ENCODE results near the gene CRBN.

Gene CRBN

GRCh38 chr3:3160826-3161225 is 18.7 kb downstream of the CRBN start:
- peaks cover 76% of the 10 kb centered on the region for H3K36me3 ChIP-seq (ENCODE audit: low read depth)
- no peak for ATAC-seq (ENCODE audit: low read depth)
- no peak for TF ChIP-seq CTCF (IDR thresholded peaks at IDR 0.05; ENCODE audit: poor library complexity, severe bottlenecking)

GRCh38 chr3:3157484-3157883 is 22.0 kb downstream of the CRBN start:
- H3K27ac ChIP-seq (ENCODE audit: poor library complexity, severe bottlenecking) = no peak overlapping the region
- no peak for DNase-seq (ENCODE audit: low spot score)
- ATAC-seq (ENCODE audit: low read depth) = no peak
- TF ChIP-seq CTCF (IDR thresholded peaks at IDR 0.05; ENCODE audit: poor library complexity, severe bottlenecking) = no peak
- no peak overlapping the region for H3K4me3 ChIP-seq (ENCODE audit: severe bottlenecking)
- no peaks in the 10 kb centered on the region for H3K4me1 ChIP-seq (ENCODE audit: insufficient read depth, poor library complexity, severe bottlenecking)
- H3K27me3 ChIP-seq (ENCODE audit: insufficient read depth, poor library complexity, severe bottlenecking) = no peaks in the 10 kb centered on the region
- H3K9me3 ChIP-seq (ENCODE audit: severe bottlenecking) = no peaks in the 10 kb centered on the region
- peaks cover 85% of the 10 kb centered on the region for H3K36me3 ChIP-seq (ENCODE audit: low read depth)

More at GRCh38 chr3:3160826-3161225, 18.7 kb downstream of the CRBN start:
- Histone ChIP-seq H3K4me3 (ENCODE audit: severe bottlenecking) (no peak overlapping the region), H3K9me3 (ENCODE audit: severe bottlenecking) (no peaks in the 10 kb centered on the region), H3K27ac (ENCODE audit: poor library complexity, severe bottlenecking) (no peak overlapping the region), H3K27me3 (ENCODE audit: insufficient read depth, poor library complexity, severe bottlenecking) (no peaks in the 10 kb centered on the region), H3K4me1 (ENCODE audit: insufficient read depth, poor library complexity, severe bottlenecking) (no peaks in the 10 kb centered on the region)
- DNase-seq (ENCODE audit: low spot score) = no peak

GRCh38 chr3:3154879-3155610 is 24.4 kb downstream of the CRBN start:
- DNase-seq (ENCODE audit: low spot score) (no peak), ATAC-seq (ENCODE audit: low read depth) (no peak)
- Histone ChIP-seq H3K9me3 (ENCODE audit: severe bottlenecking) (no peaks in the 10 kb centered on the region), H3K27ac (ENCODE audit: poor library complexity, severe bottlenecking) (no peak overlapping the region), H3K4me3 (ENCODE audit: severe bottlenecking) (no peak overlapping the region), H3K27me3 (ENCODE audit: insufficient read depth, poor library complexity, severe bottlenecking) (no peaks in the 10 kb centered on the region), H3K4me1 (ENCODE audit: insufficient read depth, poor library complexity, severe bottlenecking) (no peaks in the 10 kb centered on the region), H3K36me3 (ENCODE audit: low read depth) (peaks cover 93% of the 10 kb centered on the region)
- no peak for TF ChIP-seq CTCF (IDR thresholded peaks at IDR 0.05; ENCODE audit: poor library complexity, severe bottlenecking)

GRCh38 chr3:3151513-3151912 is 28.0 kb downstream of the CRBN start:
- DNase-seq (ENCODE audit: low spot score) (no peak), ATAC-seq (ENCODE audit: low read depth) (no peak)
- no peak overlapping the region for H3K27ac ChIP-seq (ENCODE audit: poor library complexity, severe bottlenecking)

More at GRCh38 chr3:3151513-3151912, 28.0 kb downstream of the CRBN start:
- H3K27me3 ChIP-seq (ENCODE audit: insufficient read depth, poor library complexity, severe bottlenecking) = no peaks in the 10 kb centered on the region
- H3K4me3 ChIP-seq (ENCODE audit: severe bottlenecking) = no peak overlapping the region
- peaks cover 95% of the 10 kb centered on the region for H3K36me3 ChIP-seq (ENCODE audit: low read depth)
- no peaks in the 10 kb centered on the region for H3K4me1 ChIP-seq (ENCODE audit: insufficient read depth, poor library complexity, severe bottlenecking)
- H3K9me3 ChIP-seq (ENCODE audit: severe bottlenecking) = no peaks in the 10 kb centered on the region
- TF ChIP-seq CTCF (IDR thresholded peaks at IDR 0.05; ENCODE audit: poor library complexity, severe bottlenecking) = no peak
